ENCODE measurements around the gene MAPKAP1. TPM values are rescaled to one million over a fixed set of nuclear protein-coding genes. Genes with fewer than 3 reads are reported as not detected.

Gene MAPKAP1
- total and polyA plus RNA-seq, 2 of the 13 experiments (the other 11 are each of a cell fraction or from before 2014, with no cell fraction given), result 45.0 to 64.3 TPM

DNA sequence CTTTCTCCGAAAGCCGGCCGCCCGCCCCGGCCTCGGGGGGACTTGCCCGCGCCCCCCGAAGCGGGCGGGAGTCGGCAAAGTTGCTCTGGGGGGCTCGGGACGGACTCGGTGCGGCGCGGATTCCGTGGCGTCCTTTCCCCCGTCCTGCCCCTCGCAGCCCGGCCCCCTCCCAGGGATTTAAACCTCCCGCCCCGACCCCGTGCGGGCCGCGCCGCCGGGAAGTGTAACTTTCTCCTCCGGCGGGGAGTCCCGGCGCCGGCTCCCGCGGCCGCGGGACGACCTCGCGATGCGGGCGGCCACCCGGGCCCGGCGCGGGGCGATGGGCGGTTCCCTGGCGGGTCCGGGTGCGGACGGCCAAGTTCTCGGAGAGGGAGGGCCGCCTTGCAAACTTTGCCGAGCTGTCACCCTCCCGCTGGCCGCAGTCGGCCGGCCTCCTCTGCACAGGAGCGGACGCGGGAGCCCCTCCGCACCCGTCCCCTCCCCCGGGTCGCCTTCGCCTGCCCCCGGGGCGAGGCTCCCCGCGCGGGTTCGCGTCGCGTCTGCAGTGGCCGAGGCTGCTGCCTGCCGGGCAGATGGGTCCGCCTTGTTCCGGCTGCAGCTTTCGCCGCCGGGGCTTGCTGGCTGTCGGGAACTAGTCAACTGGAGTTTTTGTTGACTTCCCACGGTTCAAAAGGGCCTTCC lies 40.9 kb upstream of the MAPKAP1 start (continued):
- TF ChIP-seq ZNF281 (CRISPR knock-in tag; IDR thresholded peaks at IDR 0.05; ENCODE audit: borderline replicate concordance) (no peak), ZNF317 (CRISPR knock-in tag; IDR thresholded peaks at IDR 0.05) (no peak), HNF4A (CRISPR knock-in tag; IDR thresholded peaks at IDR 0.05) (no peak), MTF2 (CRISPR knock-in tag; IDR thresholded peaks at IDR 0.05; ENCODE audit: borderline replicate concordance) (no peak), HHEX (CRISPR knock-in tag; IDR thresholded peaks at IDR 0.05) (no peak), RNF2 (conservative IDR thresholded peaks at IDR 0.05; ENCODE audit: low read depth) (0 out of 2 replicates have a peak, but pooled peaks have one; percentile 45), TFAP4 (IDR thresholded peaks at IDR 0.05; ENCODE audit: borderline replicate concordance, low read depth) (no peak), KDM3A (CRISPR knock-in tag; IDR thresholded peaks at IDR 0.05; ENCODE audit: low read depth) (no peak), DR1 (CRISPR knock-in tag; IDR thresholded peaks at IDR 0.05) (no peak), PAXIP1 (CRISPR knock-in tag; conservative IDR thresholded peaks at IDR 0.05) (no peak), BORCS8-MEF2B (CRISPR knock-in tag; IDR thresholded peaks at IDR 0.05) (peak; percentile 37; the same call in 1 of the 2 replicates), ZFP62 (CRISPR knock-in tag; IDR thresholded peaks at IDR 0.05) (no peak)
- TF ChIP-seq, protein P1, sequence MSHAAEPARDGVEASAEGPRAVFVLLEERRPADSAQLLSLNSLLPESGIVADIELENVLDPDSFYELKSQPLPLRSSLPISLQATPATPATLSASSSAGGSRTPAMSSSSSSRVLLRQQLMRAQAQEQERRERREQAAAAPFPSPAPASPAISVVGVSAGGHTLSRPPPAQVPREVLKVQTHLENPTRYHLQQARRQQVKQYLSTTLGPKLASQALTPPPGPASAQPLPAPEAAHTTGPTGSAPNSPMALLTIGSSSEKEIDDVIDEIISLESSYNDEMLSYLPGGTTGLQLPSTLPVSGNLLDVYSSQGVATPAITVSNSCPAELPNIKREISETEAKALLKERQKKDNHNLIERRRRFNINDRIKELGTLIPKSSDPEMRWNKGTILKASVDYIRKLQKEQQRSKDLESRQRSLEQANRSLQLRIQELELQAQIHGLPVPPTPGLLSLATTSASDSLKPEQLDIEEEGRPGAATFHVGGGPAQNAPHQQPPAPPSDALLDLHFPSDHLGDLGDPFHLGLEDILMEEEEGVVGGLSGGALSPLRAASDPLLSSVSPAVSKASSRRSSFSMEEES (CRISPR knock-in tag; IDR thresholded peaks at IDR 0.05), result no peak
- TF ChIP-seq, protein P2, sequence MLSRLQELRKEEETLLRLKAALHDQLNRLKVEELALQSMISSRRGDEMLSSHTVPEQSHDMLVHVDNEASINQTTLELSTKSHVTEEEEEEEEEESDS (CRISPR knock-in tag; IDR thresholded peaks at IDR 0.05; ENCODE audit: borderline replicate concordance), result no peak
- TF ChIP-seq, protein P3, sequence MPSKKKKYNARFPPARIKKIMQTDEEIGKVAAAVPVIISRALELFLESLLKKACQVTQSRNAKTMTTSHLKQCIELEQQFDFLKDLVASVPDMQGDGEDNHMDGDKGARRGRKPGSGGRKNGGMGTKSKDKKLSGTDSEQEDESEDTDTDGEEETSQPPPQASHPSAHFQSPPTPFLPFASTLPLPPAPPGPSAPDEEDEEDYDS (CRISPR knock-in tag; IDR thresholded peaks at IDR 0.05), result no peak
- TF ChIP-seq, protein P4, sequence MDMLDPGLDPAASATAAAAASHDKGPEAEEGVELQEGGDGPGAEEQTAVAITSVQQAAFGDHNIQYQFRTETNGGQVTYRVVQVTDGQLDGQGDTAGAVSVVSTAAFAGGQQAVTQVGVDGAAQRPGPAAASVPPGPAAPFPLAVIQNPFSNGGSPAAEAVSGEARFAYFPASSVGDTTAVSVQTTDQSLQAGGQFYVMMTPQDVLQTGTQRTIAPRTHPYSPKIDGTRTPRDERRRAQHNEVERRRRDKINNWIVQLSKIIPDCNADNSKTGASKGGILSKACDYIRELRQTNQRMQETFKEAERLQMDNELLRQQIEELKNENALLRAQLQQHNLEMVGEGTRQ (IDR thresholded peaks at IDR 0.05; ENCODE audit: low read depth, low read length), result no peak
- TF ChIP-seq, protein P4 (CRISPR knock-in tag; IDR thresholded peaks at IDR 0.05; ENCODE audit: borderline replicate concordance), result no peak

Measured in HepG2 (cell line).